GM21717 (cell line): ENCODE measurements around the gene RDH5.

ENCODE experiments used
- ATAC-seq: cut with Tn5 transposase; IDR thresholded peaks from one replicate; pipeline ENCODE4 v1.9.1; 2021; ENCODE audit warnings: mild to moderate bottlenecking, moderate library complexity; ENCODE audit not compliant: unreplicated experiment

The RDH5 gene

GRCh38 chr12:55727643-55728185, 7.5 kb downstream of the RDH5 start:
- ATAC-seq, result no peak

- ATAC-seq, result peak; percentile 13
Measured at GRCh38 chr12:55728186-55728938, 8.2 kb downstream of the RDH5 start.

GRCh38 chr12:55728939-55729818, 9.0 kb downstream of the RDH5 start, which contains the start of gene CD63:
TSS of gene CD63 (minus strand) at chr12:55729009. CDS start at chr12:55728341, 668 bp downstream.
- ATAC-seq, result peak; percentile 65

GRCh38 chr12:55729819-55730818, 9.9 kb downstream of the RDH5 start:
- peak; percentile 29 for ATAC-seq

GRCh38 chr12:55732288-55732687, 12.1 kb downstream of the RDH5 start:
- ATAC-seq, result no peak

GRCh38 chr12:55733021-55733555, 12.9 kb downstream of the RDH5 start:
- no peak for ATAC-seq

GRCh38 chr12:55733858-55734257, 13.7 kb downstream of the RDH5 start:
- no peak for ATAC-seq

- ATAC-seq, result no peak
Measured at GRCh38 chr12:55734595-55734994, 14.4 kb downstream of the RDH5 start.

- no peak for ATAC-seq
Measured at GRCh38 chr12:55736076-55736475, 15.9 kb downstream of the RDH5 start.

GRCh38 chr12:55736780-55737580, 16.8 kb downstream of the RDH5 start:
- ATAC-seq, result peak; percentile 42

GRCh38 chr12:55737581-55738122, 17.5 kb downstream of the RDH5 start:
- no peak for ATAC-seq

- peak; percentile 85 for ATAC-seq
Measured at GRCh38 chr12:55738123-55739024, 18.2 kb downstream of the RDH5 start.

GRCh38 chr12:55739025-55739378, 18.8 kb downstream of the RDH5 start:
- no peak for ATAC-seq

GRCh38 chr12:55741931-55742680, 21.9 kb downstream of the RDH5 start:
- no peak for ATAC-seq

- ATAC-seq, result peak; percentile 34
Measured at GRCh38 chr12:55742719-55743405, 22.7 kb downstream of the RDH5 start, which contains the start of gene GDF11. TSS of gene GDF11 (plus strand) at chr12:55743122. CDS start at chr12:55743317, 195 bp downstream.
